Measurements from ENCODE around the gene CTPS1. TPM values are rescaled to one million over a fixed set of nuclear protein-coding genes. Genes with fewer than 3 reads are reported as not detected.

The CTPS1 gene
- total RNA-seq, 1 experiment from 2014 or later = 73.4 TPM

DNA sequence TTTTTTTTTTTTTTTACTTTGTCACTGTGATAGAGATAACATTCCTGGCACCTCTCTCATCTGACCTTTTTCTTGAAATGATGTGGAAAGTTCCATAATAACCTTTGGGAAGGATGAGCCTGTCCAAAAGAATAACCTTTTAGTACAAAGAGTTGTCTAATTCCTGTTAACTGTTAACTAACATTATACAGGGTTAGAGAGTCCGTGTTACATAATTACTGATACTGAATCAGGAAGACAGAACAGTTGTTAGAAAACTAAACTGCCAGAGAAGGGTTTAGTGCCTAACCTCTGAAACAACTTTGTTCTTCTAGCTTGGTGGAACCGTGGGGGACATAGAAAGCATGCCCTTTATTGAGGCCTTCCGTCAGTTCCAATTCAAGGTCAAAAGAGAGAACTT lies 8.8 kb downstream of the CTPS1 start:
- Mint-ChIP-seq H3K27me3 (ENCODE audit: low read depth) (no peaks in the 10 kb centered on the region), H3K36me3 (peaks cover 94% of the 10 kb centered on the region), H3K4me1 (no peaks in the 10 kb centered on the region), H3K9me3 (no peaks in the 10 kb centered on the region), H3K27ac (no peak overlapping the region), H3K4me3 (no peak overlapping the region)
- DNase-seq (ENCODE audit: low spot score) = no peak
- no peak for ATAC-seq
- ChIA-PET POLR2A (no interaction called here), CTCF (no interaction called here)
- no peak for TF ChIP-seq ZNF121 (CRISPR knock-in tag; IDR thresholded peaks at IDR 0.05)
- no peak for TF ChIP-seq ATF6 (CRISPR knock-in tag; IDR thresholded peaks at IDR 0.05)
- no peak for TF ChIP-seq ARID4B (CRISPR knock-in tag; IDR thresholded peaks at IDR 0.05; ENCODE audit: borderline replicate concordance)
- TF ChIP-seq, protein P1, sequence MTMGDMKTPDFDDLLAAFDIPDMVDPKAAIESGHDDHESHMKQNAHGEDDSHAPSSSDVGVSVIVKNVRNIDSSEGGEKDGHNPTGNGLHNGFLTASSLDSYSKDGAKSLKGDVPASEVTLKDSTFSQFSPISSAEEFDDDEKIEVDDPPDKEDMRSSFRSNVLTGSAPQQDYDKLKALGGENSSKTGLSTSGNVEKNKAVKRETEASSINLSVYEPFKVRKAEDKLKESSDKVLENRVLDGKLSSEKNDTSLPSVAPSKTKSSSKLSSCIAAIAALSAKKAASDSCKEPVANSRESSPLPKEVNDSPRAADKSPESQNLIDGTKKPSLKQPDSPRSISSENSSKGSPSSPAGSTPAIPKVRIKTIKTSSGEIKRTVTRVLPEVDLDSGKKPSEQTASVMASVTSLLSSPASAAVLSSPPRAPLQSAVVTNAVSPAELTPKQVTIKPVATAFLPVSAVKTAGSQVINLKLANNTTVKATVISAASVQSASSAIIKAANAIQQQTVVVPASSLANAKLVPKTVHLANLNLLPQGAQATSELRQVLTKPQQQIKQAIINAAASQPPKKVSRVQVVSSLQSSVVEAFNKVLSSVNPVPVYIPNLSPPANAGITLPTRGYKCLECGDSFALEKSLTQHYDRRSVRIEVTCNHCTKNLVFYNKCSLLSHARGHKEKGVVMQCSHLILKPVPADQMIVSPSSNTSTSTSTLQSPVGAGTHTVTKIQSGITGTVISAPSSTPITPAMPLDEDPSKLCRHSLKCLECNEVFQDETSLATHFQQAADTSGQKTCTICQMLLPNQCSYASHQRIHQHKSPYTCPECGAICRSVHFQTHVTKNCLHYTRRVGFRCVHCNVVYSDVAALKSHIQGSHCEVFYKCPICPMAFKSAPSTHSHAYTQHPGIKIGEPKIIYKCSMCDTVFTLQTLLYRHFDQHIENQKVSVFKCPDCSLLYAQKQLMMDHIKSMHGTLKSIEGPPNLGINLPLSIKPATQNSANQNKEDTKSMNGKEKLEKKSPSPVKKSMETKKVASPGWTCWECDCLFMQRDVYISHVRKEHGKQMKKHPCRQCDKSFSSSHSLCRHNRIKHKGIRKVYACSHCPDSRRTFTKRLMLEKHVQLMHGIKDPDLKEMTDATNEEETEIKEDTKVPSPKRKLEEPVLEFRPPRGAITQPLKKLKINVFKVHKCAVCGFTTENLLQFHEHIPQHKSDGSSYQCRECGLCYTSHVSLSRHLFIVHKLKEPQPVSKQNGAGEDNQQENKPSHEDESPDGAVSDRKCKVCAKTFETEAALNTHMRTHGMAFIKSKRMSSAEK (CRISPR knock-in tag; IDR thresholded peaks at IDR 0.05; ENCODE audit: borderline replicate concordance) = no peak
- TF ChIP-seq GRHL2 (CRISPR knock-in tag; IDR thresholded peaks at IDR 0.05; ENCODE audit: insufficient replicate concordance, severe bottlenecking) = no peak
- TF ChIP-seq, protein P2, sequence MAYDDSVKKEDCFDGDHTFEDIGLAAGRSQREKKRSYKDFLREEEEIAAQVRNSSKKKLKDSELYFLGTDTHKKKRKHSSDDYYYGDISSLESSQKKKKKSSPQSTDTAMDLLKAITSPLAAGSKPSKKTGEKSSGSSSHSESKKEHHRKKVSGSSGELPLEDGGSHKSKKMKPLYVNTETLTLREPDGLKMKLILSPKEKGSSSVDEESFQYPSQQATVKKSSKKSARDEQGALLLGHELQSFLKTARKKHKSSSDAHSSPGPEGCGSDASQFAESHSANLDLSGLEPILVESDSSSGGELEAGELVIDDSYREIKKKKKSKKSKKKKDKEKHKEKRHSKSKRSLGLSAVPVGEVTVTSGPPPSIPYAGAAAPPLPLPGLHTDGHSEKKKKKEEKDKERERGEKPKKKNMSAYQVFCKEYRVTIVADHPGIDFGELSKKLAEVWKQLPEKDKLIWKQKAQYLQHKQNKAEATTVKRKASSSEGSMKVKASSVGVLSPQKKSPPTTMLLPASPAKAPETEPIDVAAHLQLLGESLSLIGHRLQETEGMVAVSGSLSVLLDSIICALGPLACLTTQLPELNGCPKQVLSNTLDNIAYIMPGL (CRISPR knock-in tag; IDR thresholded peaks at IDR 0.05) = no peak
- no peak for TF ChIP-seq ZNF671 (CRISPR knock-in tag; IDR thresholded peaks at IDR 0.05)
- no peak for TF ChIP-seq ZNF281 (CRISPR knock-in tag; IDR thresholded peaks at IDR 0.05)
- TF ChIP-seq TP53 (CRISPR knock-in tag; IDR thresholded peaks at IDR 0.05) = no peak
- no peak for TF ChIP-seq SMAD4 (CRISPR knock-in tag; IDR thresholded peaks at IDR 0.05)
- TF ChIP-seq CBFB (CRISPR knock-in tag; IDR thresholded peaks at IDR 0.05; ENCODE audit: low read depth) = no peak
- no peak for TF ChIP-seq ZNF232 (CRISPR knock-in tag; IDR thresholded peaks at IDR 0.05)
- no peak for TF ChIP-seq ZNF425 (CRISPR knock-in tag; conservative IDR thresholded peaks at IDR 0.05)
- no peak for TF ChIP-seq MLX (CRISPR knock-in tag; IDR thresholded peaks at IDR 0.05)
- TF ChIP-seq RELA (CRISPR knock-in tag; IDR thresholded peaks at IDR 0.05; ENCODE audit: borderline replicate concordance) = no peak
- TF ChIP-seq ZNF138 (CRISPR knock-in tag; conservative IDR thresholded peaks at IDR 0.05) = no peak
- no peak for TF ChIP-seq ZNF396 (CRISPR knock-in tag; IDR thresholded peaks at IDR 0.05; ENCODE audit: borderline replicate concordance)
- no peak for TF ChIP-seq SP1 (CRISPR knock-in tag; conservative IDR thresholded peaks at IDR 0.05)
- no peak for TF ChIP-seq ATF1 (CRISPR knock-in tag; IDR thresholded peaks at IDR 0.05)
- TF ChIP-seq ZNF263 (CRISPR knock-in tag; IDR thresholded peaks at IDR 0.05; ENCODE audit: low read depth) = no peak
